Naive thymus-derived CD8-positive, alpha-beta T cell (primary cell): Measurements from ENCODE around the gene RICTOR. TPM values are rescaled to one million over a fixed set of nuclear protein-coding genes. Genes with fewer than 3 reads are reported as not detected.
A peak's percentile ranks its signal among the peaks of the same experiment; 100 is the strongest.

Source experiments
- ATAC-seq, 2 donors: fragments of 150-1000 bp; cut with Tn5 transposase in 1 of 2; sonication (Bioruptor Pico), chemical (Tn5 transposase) in 1 of 2; 1 replicate in 1 of 2; 2 replicates in 1 of 2; pipeline ENCODE4 v1.10.0; 2021; ENCODE audit warnings: mild to moderate bottlenecking in 2 of 2, moderate library complexity in 2 of 2
- POLR2A ChIA-PET: fragments of 350-600 bp; sonication (Branson Sonifier 250); formaldehyde crosslinking; loops from one replicate; lab custom pipeline; 2021; ENCODE audit warnings: antibody characterized with exemption; lab: Charles Lee
- DNase-seq, 10 donors: peaks; one replicate each; pipeline versions ENCODE4 v3.0.0 to v3.0.0-alpha.2; 2020 to 2022
- H3K27ac Mint-ChIP-seq, 10 donors: one replicate each; pipeline ENCODE4 v1.8.0; 2020 to 2022; ENCODE audit warnings: mild to moderate bottlenecking in 10 of 10, mixed read lengths in 10 of 10, moderate library complexity in 4 of 10, inconsistent platforms in 1 of 10
- H3K27me3 Mint-ChIP-seq, 5 donors: one replicate each; pipeline ENCODE4 v1.8.0; 2021 to 2022; ENCODE audit warnings: mixed read lengths in 5 of 5
- H3K36me3 Mint-ChIP-seq, 3 donors: one replicate each; pipeline ENCODE4 v1.8.0; 2020 to 2022; ENCODE audit warnings: mixed read lengths in 3 of 3, mild to moderate bottlenecking in 2 of 3, inconsistent platforms in 1 of 3
- H3K4me1 Mint-ChIP-seq, 4 donors: one replicate each; pipeline ENCODE4 v1.8.0; 2021 to 2022; ENCODE audit warnings: mixed read lengths in 4 of 4
- H3K4me3 Mint-ChIP-seq, 10 donors: one replicate each; pipeline ENCODE4 v1.8.0; 2020 to 2022; ENCODE audit warnings: mild to moderate bottlenecking in 10 of 10, mixed read lengths in 10 of 10, moderate library complexity in 6 of 10, inconsistent platforms in 1 of 10
- H3K9me3 Mint-ChIP-seq, 9 donors: one replicate each; pipeline ENCODE4 v1.8.0; 2020 to 2022; ENCODE audit warnings: mixed read lengths in 9 of 9, mild to moderate bottlenecking in 3 of 9, inconsistent platforms in 1 of 9, moderate library complexity in 1 of 9
- polyA plus RNA-seq, 3 donors: library from polyadenylated mRNA; unstranded; fragments of 300-500 nt; fragmentation: Illumina TruSeq; gene quantifications; one replicate each; pipeline ENCODE4 v1.2.3, GENCODE V29; 2021
- total RNA-seq, 8 experiments: library from RNA in 2 of 8; stranded (reverse) in 2 of 8; gene quantifications; one replicate each; pipeline ENCODE4 v1.2.3 and lab custom pipeline; 2021 to 2026

RICTOR gene
- total and polyA plus RNA-seq, 5 experiments from 2014 or later = 9.1 to 102 (median 14.7) TPM

GRCh38 chr5:39072925-39073766 is 1.1 kb downstream of the RICTOR start:
- ATAC-seq (peak; percentile 29 to 56), DNase-seq (peak; percentile 30 to 70 (median 53))
- H3K4me3 Mint-ChIP-seq = peak overlapping the region; percentile 89 to 98 (median 96)
- H3K27ac Mint-ChIP-seq = peak overlapping the region; percentile 91 to 99 (median 96)
- peaks cover 0 to 2% (median 0%) of the 10 kb centered on the region in 9 donors for H3K9me3 Mint-ChIP-seq
- peaks cover 4 to 17% (median 11%) of the 10 kb centered on the region in 5 donors for H3K27me3 Mint-ChIP-seq
- peaks cover 20 to 61% (median 40%) of the 10 kb centered on the region in 4 donors for H3K4me1 Mint-ChIP-seq
- H3K36me3 Mint-ChIP-seq = peaks cover 6 to 31% (median 20%) of the 10 kb centered on the region in 3 donors
- POLR2A ChIA-PET = interaction anchor here (0.7 to 1.6 kb wide), 9 partner anchors 12 to 145 kb away, joined by 3 to 4 read pairs (median 4); no protein-coding TSS in a partner anchor

GRCh38 chr5:39068099-39068498 is 6.1 kb downstream of the RICTOR start:
- POLR2A ChIA-PET = no interaction called here
- H3K4me3 Mint-ChIP-seq = no peak overlapping the region
- no peak for ATAC-seq
- H3K27me3 Mint-ChIP-seq = no peaks in the 10 kb centered on the region
- peak overlapping the region in 2 of 10 donors; percentile 1 to 85 for H3K27ac Mint-ChIP-seq
- H3K9me3 Mint-ChIP-seq = peaks cover 5 to 30% (median 18%) of the 10 kb centered on the region in 9 donors
- H3K4me1 Mint-ChIP-seq = peaks cover 40 to 75% (median 68%) of the 10 kb centered on the region in 4 donors
- peaks cover 29 to 63% (median 54%) of the 10 kb centered on the region in 3 donors for H3K36me3 Mint-ChIP-seq
- no peak for DNase-seq

GRCh38 chr5:39064450-39064849 is 9.7 kb downstream of the RICTOR start:
- Mint-ChIP-seq H3K4me3 (peak overlapping the region in 3 of 10 donors; percentile 30 to 61 (median 38)), H3K36me3 (peaks cover 29 to 58% (median 46%) of the 10 kb centered on the region in 3 donors), H3K27me3 (no peaks in the 10 kb centered on the region), H3K9me3 (peaks cover 5 to 30% (median 18%) of the 10 kb centered on the region in 9 donors), H3K4me1 (peaks cover 47 to 82% (median 80%) of the 10 kb centered on the region in 4 donors), H3K27ac (peak overlapping the region in 3 of 10 donors; percentile 11 to 47 (median 45))
- ATAC-seq = no peak
- DNase-seq = no peak
- POLR2A ChIA-PET = no interaction called here

- Mint-ChIP-seq H3K9me3 (peaks cover 5 to 28% (median 18%) of the 10 kb centered on the region in 9 donors), H3K4me1 (peaks cover 46 to 89% (median 79%) of the 10 kb centered on the region in 4 donors), H3K27ac (peak overlapping the region in 5 of 10 donors; percentile 3 to 75 (median 26)), H3K27me3 (no peaks in the 10 kb centered on the region), H3K4me3 (peak overlapping the region in 5 of 10 donors; percentile 12 to 50 (median 17)), H3K36me3 (peaks cover 22 to 45% (median 33%) of the 10 kb centered on the region in 3 donors)
- POLR2A ChIA-PET = no interaction called here
- no peak for DNase-seq
- no peak for ATAC-seq
Observed at GRCh38 chr5:39063037-39063436, 11.2 kb downstream of the RICTOR start.

- DNase-seq (no peak), ATAC-seq (no peak)
- H3K4me1 Mint-ChIP-seq = peaks cover 42 to 89% (median 75%) of the 10 kb centered on the region in 4 donors
- H3K9me3 Mint-ChIP-seq = peaks cover 4 to 24% (median 13%) of the 10 kb centered on the region in 9 donors
- peaks cover 17 to 40% (median 28%) of the 10 kb centered on the region in 3 donors for H3K36me3 Mint-ChIP-seq
- POLR2A ChIA-PET = no interaction called here
- no peaks in the 10 kb centered on the region for H3K27me3 Mint-ChIP-seq
- H3K4me3 Mint-ChIP-seq = peak overlapping the region in 4 of 10 donors; percentile 15 to 37 (median 22)
- peak overlapping the region in 5 of 10 donors; percentile 3 to 75 (median 26) for H3K27ac Mint-ChIP-seq
Observed at GRCh38 chr5:39062530-39062929, 11.7 kb downstream of the RICTOR start.

- POLR2A ChIA-PET = interaction anchor here (0.6 kb wide), 1 partner anchor 13 kb away, joined by 3 read pairs; no protein-coding TSS in a partner anchor
- peaks cover 13 to 35% (median 24%) of the 10 kb centered on the region in 3 donors for H3K36me3 Mint-ChIP-seq
- DNase-seq (no peak), ATAC-seq (no peak)
- peak overlapping the region in 4 of 10 donors; percentile 3 to 72 (median 44) for H3K27ac Mint-ChIP-seq
- peaks cover 0 to 20% (median 9%) of the 10 kb centered on the region in 9 donors for H3K9me3 Mint-ChIP-seq
- H3K4me3 Mint-ChIP-seq = no peak overlapping the region
- H3K27me3 Mint-ChIP-seq = no peaks in the 10 kb centered on the region
- H3K4me1 Mint-ChIP-seq = peaks cover 40 to 89% (median 71%) of the 10 kb centered on the region in 4 donors
Observed at GRCh38 chr5:39062104-39062503, 12.1 kb downstream of the RICTOR start.

- ATAC-seq (peak in 1 of 2 donors; percentile 57), DNase-seq (no peak)
- Mint-ChIP-seq H3K4me3 (peak overlapping the region in 9 of 10 donors; percentile 27 to 68 (median 46)), H3K4me1 (peaks cover 32 to 94% (median 71%) of the 10 kb centered on the region in 4 donors), H3K9me3 (no peaks in the 10 kb centered on the region), H3K27me3 (no peaks in the 10 kb centered on the region), H3K36me3 (peaks cover 0 to 29% (median 0%) of the 10 kb centered on the region in 3 donors), H3K27ac (peak overlapping the region; percentile 11 to 84 (median 66))
- POLR2A ChIA-PET = no interaction called here
Observed at GRCh38 chr5:39059064-39059463, 15.1 kb downstream of the RICTOR start.

- Mint-ChIP-seq H3K36me3 (peaks cover 0 to 31% (median 0%) of the 10 kb centered on the region in 3 donors), H3K27me3 (no peaks in the 10 kb centered on the region), H3K4me1 (peaks cover 30 to 92% (median 68%) of the 10 kb centered on the region in 4 donors), H3K9me3 (no peaks in the 10 kb centered on the region), H3K4me3 (peak overlapping the region; percentile 0 to 69 (median 51)), H3K27ac (peak overlapping the region in 8 of 10 donors; percentile 40 to 84 (median 66))
- POLR2A ChIA-PET = no interaction called here
- no peak for ATAC-seq
- no peak for DNase-seq
Observed at GRCh38 chr5:39058178-39058921, 15.8 kb downstream of the RICTOR start.

- Mint-ChIP-seq H3K9me3 (no peaks in the 10 kb centered on the region), H3K27me3 (no peaks in the 10 kb centered on the region), H3K27ac (peak overlapping the region in 6 of 10 donors; percentile 59 to 84 (median 68)), H3K36me3 (peaks cover 0 to 28% (median 0%) of the 10 kb centered on the region in 3 donors), H3K4me3 (peak overlapping the region; percentile 0 to 69 (median 51)), H3K4me1 (peaks cover 31 to 91% (median 67%) of the 10 kb centered on the region in 4 donors)
- ATAC-seq = peak in 1 of 2 donors; percentile 23
- DNase-seq = no peak
- POLR2A ChIA-PET = no interaction called here
Observed at GRCh38 chr5:39057734-39058133, 16.5 kb downstream of the RICTOR start.

- Mint-ChIP-seq H3K27ac (peak overlapping the region in 2 of 10 donors; percentile 6 to 19), H3K9me3 (no peaks in the 10 kb centered on the region), H3K27me3 (no peaks in the 10 kb centered on the region), H3K4me1 (peaks cover 27 to 88% (median 65%) of the 10 kb centered on the region in 4 donors), H3K36me3 (peaks cover 0 to 25% (median 2%) of the 10 kb centered on the region in 3 donors), H3K4me3 (peak overlapping the region in 3 of 10 donors; percentile 10 to 54 (median 23))
- POLR2A ChIA-PET = no interaction called here
- no peak for ATAC-seq
- no peak for DNase-seq
Observed at GRCh38 chr5:39055768-39056398, 18.3 kb downstream of the RICTOR start.

- peaks cover 25 to 87% (median 64%) of the 10 kb centered on the region in 4 donors for H3K4me1 Mint-ChIP-seq
- POLR2A ChIA-PET = no interaction called here
- ATAC-seq = no peak
- no peak for DNase-seq
- no peaks in the 10 kb centered on the region for H3K9me3 Mint-ChIP-seq
- H3K36me3 Mint-ChIP-seq = peaks cover 0 to 30% (median 2%) of the 10 kb centered on the region in 3 donors
- peak overlapping the region in 2 of 10 donors; percentile 23 to 54 for H3K4me3 Mint-ChIP-seq
- peak overlapping the region in 4 of 10 donors; percentile 4 to 19 (median 8) for H3K27ac Mint-ChIP-seq
- no peaks in the 10 kb centered on the region for H3K27me3 Mint-ChIP-seq
Observed at GRCh38 chr5:39055027-39055767, 19.0 kb downstream of the RICTOR start.
